ENCODE measurements around the gene SPG21. TPM values are rescaled to one million over a fixed set of nuclear protein-coding genes. Genes with fewer than 3 reads are reported as not detected.

Gene SPG21
- total RNA-seq, 1 experiment from 2014 or later, result 66.6 TPM

- Histone ChIP-seq H2BK120ac (ENCODE audit: low read depth, low read length, poor library complexity, severe bottlenecking) (no peak overlapping the region), H3K79me1 (ENCODE audit: insufficient read depth, low read depth, low read length, poor library complexity, severe bottlenecking) (no peaks in the 10 kb centered on the region), H2BK15ac (ENCODE audit: low read depth, low read length) (no peak overlapping the region), H2BK5ac (ENCODE audit: insufficient read length, low read length) (no peak overlapping the region), H4K8ac (replicated peaks; ENCODE audit: insufficient read length, low read depth, low read length) (no peak overlapping the region), H3K4me2 (ENCODE audit: insufficient read depth, insufficient read length, low read length) (no peak overlapping the region), H4K91ac (ENCODE audit: insufficient read length, low read depth, low read length) (no peak overlapping the region), H3T11ph (ENCODE audit: low read length) (no peak overlapping the region), H2AFZ (ENCODE audit: low read length) (no peak overlapping the region), H3K56ac (ENCODE audit: insufficient read length, low read depth, low read length) (no peak overlapping the region), H3K14ac (ENCODE audit: insufficient read depth, low read length) (no peak overlapping the region; the same call in 1 of the 2 replicates), H4K5ac (ENCODE audit: insufficient read length, low read depth, low read length) (no peak overlapping the region), H3K23ac (ENCODE audit: insufficient read length, low read depth, low read length) (no peak overlapping the region), H3K9ac (ENCODE audit: extremely low read depth, insufficient read length, low read length) (no peak overlapping the region), H2BK12ac (ENCODE audit: insufficient read length, low read depth, low read length) (no peak overlapping the region), H2BK20ac (ENCODE audit: low read depth, low read length, poor library complexity, severe bottlenecking) (no peak overlapping the region), H3K18ac (ENCODE audit: insufficient read length, low read depth, low read length) (no peak overlapping the region), H3K27me3 (ENCODE audit: insufficient read depth, low read length) (no peaks in the 10 kb centered on the region), H3K9me3 (ENCODE audit: control insufficient read depth, low read depth, low read length) (no peaks in the 10 kb centered on the region), H3K79me2 (ENCODE audit: insufficient read depth, low read length) (no peaks in the 10 kb centered on the region), H2AK5ac (ENCODE audit: insufficient read length, low read length) (no peak overlapping the region), H3K4me1 (ENCODE audit: insufficient read depth, low read length) (no peaks in the 10 kb centered on the region), H3K27ac (ENCODE audit: insufficient read length, low read depth, low read length) (no peak overlapping the region), H3K4ac (ENCODE audit: low read depth, low read length) (no peak overlapping the region), H4K20me1 (ENCODE audit: control insufficient read depth, insufficient read depth, insufficient read length) (no peaks in the 10 kb centered on the region), H3K23me2 (ENCODE audit: insufficient read length, low read depth, low read length, poor library complexity, severe bottlenecking) (no peaks in the 10 kb centered on the region)
- Mint-ChIP-seq H3K4me1 (peaks cover 0 to 3% of the 10 kb centered on the region in 2 experiments; a peak in 2 of 4 replicates), H3K36me3 (ENCODE audit: insufficient read depth in 1 of 3, low read depth in 3 of 3) (peaks cover 3 to 11% (median 10%) of the 10 kb centered on the region in 3 experiments; a peak in 6 of 7 replicates), H3K9me3 (no peaks in the 10 kb centered on the region), H3K27me3 (ENCODE audit: low read depth) (no peaks in the 10 kb centered on the region), H3K27ac (peak overlapping the region in 1 of 3 experiments; percentile 54; a peak in 1 of 7 replicates), H3K4me3 (no peak overlapping the region)
- no peak for DNase-seq
- WGBS (ENCODE audit: extremely low coverage, insufficient read length, low lambda C conversion rate), result no CpG with 5 or more reads among the region's 8 CpGs
- TF ChIP-seq, protein P1, sequence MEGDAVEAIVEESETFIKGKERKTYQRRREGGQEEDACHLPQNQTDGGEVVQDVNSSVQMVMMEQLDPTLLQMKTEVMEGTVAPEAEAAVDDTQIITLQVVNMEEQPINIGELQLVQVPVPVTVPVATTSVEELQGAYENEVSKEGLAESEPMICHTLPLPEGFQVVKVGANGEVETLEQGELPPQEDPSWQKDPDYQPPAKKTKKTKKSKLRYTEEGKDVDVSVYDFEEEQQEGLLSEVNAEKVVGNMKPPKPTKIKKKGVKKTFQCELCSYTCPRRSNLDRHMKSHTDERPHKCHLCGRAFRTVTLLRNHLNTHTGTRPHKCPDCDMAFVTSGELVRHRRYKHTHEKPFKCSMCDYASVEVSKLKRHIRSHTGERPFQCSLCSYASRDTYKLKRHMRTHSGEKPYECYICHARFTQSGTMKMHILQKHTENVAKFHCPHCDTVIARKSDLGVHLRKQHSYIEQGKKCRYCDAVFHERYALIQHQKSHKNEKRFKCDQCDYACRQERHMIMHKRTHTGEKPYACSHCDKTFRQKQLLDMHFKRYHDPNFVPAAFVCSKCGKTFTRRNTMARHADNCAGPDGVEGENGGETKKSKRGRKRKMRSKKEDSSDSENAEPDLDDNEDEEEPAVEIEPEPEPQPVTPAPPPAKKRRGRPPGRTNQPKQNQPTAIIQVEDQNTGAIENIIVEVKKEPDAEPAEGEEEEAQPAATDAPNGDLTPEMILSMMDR (conservative IDR thresholded peaks at IDR 0.05), result no peak
Measured at GRCh38 chr15:64931381-64931780, 58.3 kb downstream of the SPG21 start.
